ENCODE data around the gene PCSK4. TPM values are rescaled to one million over a fixed set of nuclear protein-coding genes. Genes with fewer than 3 reads are reported as not detected.

Gene PCSK4
- total RNA-seq, 1 experiment from 2014 or later: 18.6 TPM

- H2AFZ ChIP-seq: no peak overlapping the region
- no peaks in the 10 kb centered on the region for H3K9me2 ChIP-seq (ENCODE audit: insufficient read depth)
- H3K36me3 ChIP-seq (ENCODE audit: low read depth): no peaks in the 10 kb centered on the region
- H3F3A ChIP-seq (ENCODE audit: insufficient read depth, low read depth): peaks cover 7% of the 10 kb centered on the region; the same call in 1 of the 2 replicates
- ChIA-PET POLR2A (ENCODE audit: unreplicated experiment) (no interaction called here), CTCF (no interaction called here)
- H3K79me2 ChIP-seq (ENCODE audit: low read depth): peaks cover 11% of the 10 kb centered on the region
- no peaks in the 10 kb centered on the region for H3K9me3 ChIP-seq (ENCODE audit: insufficient read depth, low read depth)
- H4K20me1 ChIP-seq (ENCODE audit: insufficient read depth): no peaks in the 10 kb centered on the region
- no peak overlapping the region for H3K27ac ChIP-seq
- peaks cover 7% of the 10 kb centered on the region for H3K4me1 ChIP-seq (replicated peaks; ENCODE audit: insufficient read depth)
- no peak overlapping the region for H3K4me3 ChIP-seq
- DNase-seq: no peak
- no peak for TF ChIP-seq EZH2 (IDR thresholded peaks at IDR 0.05; ENCODE audit: low read depth)
- TF ChIP-seq CTCF (conservative IDR thresholded peaks at IDR 0.05): no peak
- no TSS peak for BruUV-seq (replicated peaks)
- no peaks in the 10 kb centered on the region for H3K27me3 ChIP-seq (ENCODE audit: insufficient read depth, low read depth)
- intact Hi-C loops (cut with micrococcal nuclease; ENCODE audit: unreplicated experiment): no loop called here
- H3K4me2 ChIP-seq: no peak overlapping the region
Observed at GRCh38 chr19:1487576-1488281, 2.4 kb downstream of the PCSK4 start.

DNA sequence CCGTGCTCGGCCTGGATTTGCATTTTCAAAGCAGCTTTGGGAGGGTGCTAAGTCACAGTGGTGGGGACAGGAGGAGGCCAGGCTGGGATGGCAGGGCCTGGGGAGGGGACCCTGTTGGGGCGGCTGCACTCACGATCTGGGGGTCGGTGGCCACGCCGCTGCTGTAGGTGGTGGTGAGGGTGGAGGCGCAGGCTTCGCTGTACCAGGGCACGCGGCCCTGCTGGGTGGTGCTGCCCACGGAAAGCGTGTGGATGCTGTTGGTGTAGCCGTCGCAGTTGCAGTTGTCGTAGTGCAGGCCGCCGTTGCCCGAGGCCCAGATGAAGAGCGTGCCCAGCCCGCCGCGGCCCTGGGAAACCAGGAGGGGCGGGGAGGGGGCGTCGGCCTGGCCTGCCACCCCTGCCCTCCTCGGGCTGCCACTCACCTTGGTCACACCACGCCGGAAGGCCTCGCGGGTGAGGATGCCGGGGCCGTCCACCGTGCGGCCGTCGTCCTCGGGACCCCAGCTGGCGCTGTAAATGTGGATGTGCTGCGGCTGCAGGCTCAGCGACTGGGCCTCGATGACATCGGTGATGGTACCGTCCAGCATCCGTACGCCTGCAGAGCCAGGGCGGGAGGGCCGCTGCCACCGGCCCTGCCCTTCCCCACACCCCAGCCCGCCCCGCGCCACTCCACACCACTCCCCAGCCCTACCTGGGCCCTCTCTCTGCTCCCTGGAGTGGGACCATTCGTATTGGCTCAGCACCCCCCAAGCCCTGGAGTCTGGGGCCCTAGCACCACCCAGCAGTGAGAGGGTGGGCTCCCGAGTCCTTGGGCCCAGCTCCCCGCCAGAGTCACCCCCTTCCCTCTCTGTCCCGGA is 3.2 kb downstream of the PCSK4 start:
- H3K9me3 ChIP-seq (ENCODE audit: insufficient read depth, low read depth): no peaks in the 10 kb centered on the region
- peaks cover 6% of the 10 kb centered on the region for H3K79me2 ChIP-seq (ENCODE audit: low read depth)
- TF ChIP-seq CTCF (conservative IDR thresholded peaks at IDR 0.05) (no peak), EZH2 (IDR thresholded peaks at IDR 0.05; ENCODE audit: low read depth) (no peak)
- DNase-seq: no peak
- no peaks in the 10 kb centered on the region for H4K20me1 ChIP-seq (ENCODE audit: insufficient read depth)
- no peak overlapping the region for H2AFZ ChIP-seq
- H3K4me2 ChIP-seq: no peak overlapping the region
- intact Hi-C loops (cut with micrococcal nuclease; ENCODE audit: unreplicated experiment): no loop called here
- ChIA-PET CTCF (no interaction called here), POLR2A (ENCODE audit: unreplicated experiment) (no interaction called here)
- H3K27me3 ChIP-seq (ENCODE audit: insufficient read depth, low read depth): no peaks in the 10 kb centered on the region
- no peaks in the 10 kb centered on the region for H3K9me2 ChIP-seq (ENCODE audit: insufficient read depth)
- BruUV-seq (replicated peaks): no TSS peak
- H3F3A ChIP-seq (ENCODE audit: insufficient read depth, low read depth): peaks cover 7% of the 10 kb centered on the region; the same call in 1 of the 2 replicates
- H3K36me3 ChIP-seq (ENCODE audit: low read depth): no peaks in the 10 kb centered on the region
- H3K27ac ChIP-seq: no peak overlapping the region
- H3K4me1 ChIP-seq (replicated peaks; ENCODE audit: insufficient read depth): peaks cover under 1% of the 10 kb centered on the region; the same call in 1 of the 2 replicates
- no peak overlapping the region for H3K4me3 ChIP-seq

DNA sequence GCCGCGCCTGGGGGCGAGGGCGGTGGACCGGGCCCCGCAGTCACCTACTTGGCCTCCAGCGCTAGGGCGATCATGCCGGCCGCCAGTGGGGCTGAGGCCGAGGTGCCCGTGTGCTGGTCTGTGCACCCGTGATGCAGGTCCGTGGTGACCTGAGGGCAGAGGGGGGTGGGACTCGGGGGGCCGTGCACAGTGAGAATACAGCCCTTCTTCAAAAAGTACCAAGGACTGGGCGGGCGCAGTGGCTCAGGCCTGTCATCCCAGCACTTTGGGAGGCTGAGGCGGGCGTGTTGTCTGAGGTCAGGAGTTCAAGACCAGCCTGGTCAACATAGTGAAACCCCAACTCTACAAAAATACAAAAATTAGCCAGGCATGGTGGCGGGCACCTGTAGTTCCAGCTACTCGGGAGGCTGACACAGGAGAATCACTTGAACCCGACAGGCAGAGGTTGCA is 6.1 kb downstream of the PCSK4 start:
- no peaks in the 10 kb centered on the region for H3K9me2 ChIP-seq (ENCODE audit: insufficient read depth)
- no TSS peak for BruUV-seq (replicated peaks)
- H3F3A ChIP-seq (ENCODE audit: insufficient read depth, low read depth): peaks cover 7% of the 10 kb centered on the region; the same call in 1 of the 2 replicates
- no peak overlapping the region for H3K4me2 ChIP-seq
- no peak overlapping the region for H3K4me3 ChIP-seq
- POLR2A ChIA-PET (ENCODE audit: unreplicated experiment): no interaction called here
- no peaks in the 10 kb centered on the region for H3K9me3 ChIP-seq (ENCODE audit: insufficient read depth, low read depth)
- no peaks in the 10 kb centered on the region for H3K79me2 ChIP-seq (ENCODE audit: low read depth)
- no peaks in the 10 kb centered on the region for H3K4me1 ChIP-seq (replicated peaks; ENCODE audit: insufficient read depth)
- no peak overlapping the region for H3K27ac ChIP-seq
- no peak for TF ChIP-seq EZH2 (IDR thresholded peaks at IDR 0.05; ENCODE audit: low read depth)
- TF ChIP-seq CTCF (conservative IDR thresholded peaks at IDR 0.05): no peak
- no peaks in the 10 kb centered on the region for H4K20me1 ChIP-seq (ENCODE audit: insufficient read depth)
- CTCF ChIA-PET: no interaction called here
- H3K27me3 ChIP-seq (ENCODE audit: insufficient read depth, low read depth): no peaks in the 10 kb centered on the region
- intact Hi-C loops (cut with micrococcal nuclease; ENCODE audit: unreplicated experiment): no loop called here
- no peak for DNase-seq
- no peak overlapping the region for H2AFZ ChIP-seq
- H3K36me3 ChIP-seq (ENCODE audit: low read depth): no peaks in the 10 kb centered on the region
